CD14-positive monocyte (primary cell): ENCODE data around the gene DCPS. TPM values are rescaled to one million over a fixed set of nuclear protein-coding genes. Genes with fewer than 3 reads are reported as not detected.

ENCODE experiments used
- DNase-seq, 3 donors: peaks; one replicate each; pipeline ENCODE4 v3.0.0-alpha.2; 2011 to 2022
- H2AFZ ChIP-seq: 2 replicates; pipeline ENCODE4 v1.6.0; 2012; ENCODE audit warnings: mild to moderate bottlenecking, low read depth, low read length, inconsistent platforms; ENCODE audit not compliant: insufficient read depth, poor library complexity, severe bottlenecking
- H3K27ac ChIP-seq, 2 donors: 1 replicate in 1 of 2; 2 replicates in 1 of 2; pipeline ENCODE4 v1.5.1; 2012 to 2013; ENCODE audit warnings: low read length in 2 of 2, control low read depth in 1 of 2, inconsistent platforms in 1 of 2, low read depth in 1 of 2, mild to moderate bottlenecking in 1 of 2
- H3K27me3 ChIP-seq, 2 donors: one replicate each; pipeline versions ENCODE4 v1.6.0 to v1.6.1; 2011 to 2013; ENCODE audit warnings: low read length in 2 of 2; ENCODE audit not compliant: control insufficient read depth in 2 of 2, insufficient read depth in 2 of 2
- H3K36me3 ChIP-seq, 2 donors: replicated peaks in 1 of 2; 1 replicate in 1 of 2; 2 replicates in 1 of 2; pipeline versions ENCODE4 v1.5.1 to v1.6.1; 2012 to 2013; ENCODE audit warnings: low read length in 2 of 2, control low read depth in 1 of 2, inconsistent platforms in 1 of 2, mild to moderate bottlenecking in 1 of 2; ENCODE audit not compliant: insufficient read depth in 2 of 2, control insufficient read depth in 1 of 2
- H3K4me1 ChIP-seq, 2 donors: 1 replicate in 1 of 2; 2 replicates in 1 of 2; pipeline versions ENCODE4 v1.5.1 to v1.6.1; 2012 to 2013; ENCODE audit warnings: low read length in 2 of 2, control low read depth in 1 of 2, inconsistent platforms in 1 of 2, mild to moderate bottlenecking in 1 of 2, moderate library complexity in 1 of 2; ENCODE audit not compliant: insufficient read depth in 2 of 2, control insufficient read depth in 1 of 2
- H3K4me2 ChIP-seq: replicated peaks from 2 replicates; pipeline ENCODE3; 2012; ENCODE audit warnings: low read length, moderate library complexity, mild to moderate bottlenecking; ENCODE audit not compliant: poor library complexity, severe bottlenecking; ENCODE audit errors: extremely low read depth
- H3K4me3 ChIP-seq, 3 experiments: fragments of 200-600 bp in 1 of 3; sonication (generic) in 1 of 3; replicated peaks in 1 of 3; 1 replicate in 2 of 3; 2 replicates in 1 of 3; pipeline ENCODE4 v1.5.1; 2011 to 2013; ENCODE audit warnings: low read length in 3 of 3, mild to moderate bottlenecking in 3 of 3, control low read depth in 2 of 3, low read depth in 2 of 3, inconsistent platforms in 1 of 3, moderate library complexity in 1 of 3
- H3K79me2 ChIP-seq: 2 replicates; pipeline ENCODE4 v1.6.0; 2012; ENCODE audit warnings: mild to moderate bottlenecking, control low read depth, inconsistent platforms, low read length, moderate library complexity; ENCODE audit not compliant: insufficient read depth
- H3K9ac ChIP-seq: 2 replicates; pipeline ENCODE4 v1.6.0; 2017; ENCODE audit warnings: low read length, mild to moderate bottlenecking; ENCODE audit not compliant: insufficient read depth, poor library complexity, severe bottlenecking
- H3K9me3 ChIP-seq, 2 donors: replicated peaks in 1 of 2; 1 replicate in 1 of 2; 2 replicates in 1 of 2; pipeline versions ENCODE4 v1.5.1 to v1.6.1; 2012 to 2013; ENCODE audit warnings: low read length in 2 of 2, control low read depth in 1 of 2; ENCODE audit not compliant: control insufficient read depth in 1 of 2, insufficient read depth in 1 of 2
- H4K20me1 ChIP-seq: 2 replicates; pipeline ENCODE4 v1.6.0; 2012; ENCODE audit warnings: mild to moderate bottlenecking, low read length, control low read depth, moderate library complexity; ENCODE audit not compliant: insufficient read depth
- H3K27ac Mint-ChIP-seq, 7 donors: one replicate each; pipeline ENCODE4 v1.8.0; 2020; ENCODE audit warnings: mild to moderate bottlenecking in 7 of 7, mixed read lengths in 7 of 7, moderate library complexity in 6 of 7, inconsistent platforms in 2 of 7
- H3K27me3 Mint-ChIP-seq, 3 donors: one replicate each; pipeline ENCODE4 v1.8.0; 2021 to 2022; ENCODE audit warnings: low read depth in 3 of 3, mild to moderate bottlenecking in 3 of 3, mixed read lengths in 3 of 3, moderate library complexity in 3 of 3, inconsistent platforms in 1 of 3
- H3K36me3 Mint-ChIP-seq, 2 donors: one replicate each; pipeline ENCODE4 v1.8.0; 2020; ENCODE audit warnings: mixed read lengths in 2 of 2, inconsistent platforms in 1 of 2, mild to moderate bottlenecking in 1 of 2
- H3K4me1 Mint-ChIP-seq: one replicate; pipeline ENCODE4 v1.8.0; 2020; ENCODE audit warnings: mild to moderate bottlenecking, mixed read lengths
- H3K4me3 Mint-ChIP-seq, 2 donors: one replicate each; pipeline ENCODE4 v1.8.0; 2020; ENCODE audit warnings: mild to moderate bottlenecking in 2 of 2, mixed read lengths in 2 of 2, moderate library complexity in 1 of 2
- H3K9me3 Mint-ChIP-seq, 7 donors: one replicate each; pipeline ENCODE4 v1.8.0; 2020 to 2022; ENCODE audit warnings: mixed read lengths in 7 of 7, mild to moderate bottlenecking in 6 of 7, moderate library complexity in 6 of 7, inconsistent platforms in 2 of 7
- CTCF ChIP-seq: fragments of 200-600 bp; IDR thresholded peaks from one replicate; pipeline ENCODE4 v1.8.0; 2022; ENCODE audit warnings: antibody characterized with exemption, mild to moderate bottlenecking
- WGBS: methylation state at CpG from one replicate; pipeline ENCODE4 v1.1.5; 2013; ENCODE audit warnings: missing lambda C conversion rate; ENCODE audit not compliant: insufficient coverage; 5-methylcytosine and 5-hydroxymethylcytosine counted together
- intact Hi-C, 2 donors: fragments of 100-400 bp; cut with micrococcal nuclease; formaldehyde crosslinking; loops; one replicate each; pipeline versions ENCODE4 v1.15.0 to v1.15.1; 2023
- polyA plus RNA-seq, 3 donors: library from polyadenylated mRNA; depleted of rRNA in 1 of 3; unstranded in 2 of 3; stranded (reverse) in 1 of 3; fragments of 300-500 nt in 2 of 3; fragments of >200 nt in 1 of 3; fragmentation: Illumina TruSeq in 2 of 3; gene quantifications; 1 replicate in 2 of 3; 2 replicates in 1 of 3; pipeline ENCODE4 v1.2.3, GENCODE V29; 2012 to 2021

Gene DCPS
- polyA plus RNA-seq, 3 donors = 26.3 to 30.7 (median 30.4) TPM

- intact Hi-C loops = loop anchor here (2.0 to 5.0 kb wide), 4 partner anchors 46 to 169 kb away; partner anchors contain the start of gene ST3GAL4 (in 1 of the 2)
- peaks cover 51 to 59% of the 10 kb centered on the region in 2 donors for H3K4me1 ChIP-seq
- H3K9me3 ChIP-seq = peaks cover 0 to 4% of the 10 kb centered on the region in 2 donors
- H3K27me3 ChIP-seq = no peaks in the 10 kb centered on the region
- Mint-ChIP-seq H3K4me1 (peaks cover 55% of the 10 kb centered on the region), H3K27ac (peak overlapping the region; percentile 90 to 95 (median 92)), H3K4me3 (peak overlapping the region; percentile 69 to 73), H3K36me3 (peaks cover 25 to 42% of the 10 kb centered on the region in 2 donors), H3K9me3 (no peaks in the 10 kb centered on the region), H3K27me3 (no peaks in the 10 kb centered on the region)
- H3K36me3 ChIP-seq = peaks cover 4 to 25% of the 10 kb centered on the region in 2 donors
- H2AFZ ChIP-seq = no peak overlapping the region
- H3K27ac ChIP-seq = peak overlapping the region; percentile 74 to 84
- peak overlapping the region; percentile 60 for H3K4me2 ChIP-seq
- peak; percentile 13 for TF ChIP-seq CTCF
- peaks cover 34% of the 10 kb centered on the region for H3K79me2 ChIP-seq
- peak; percentile 70 to 87 (median 78) for DNase-seq
- peak overlapping the region; percentile 35 for H3K9ac ChIP-seq
- WGBS = 3% methylated on average over 8 of the region's 14 CpGs
- H3K4me3 ChIP-seq = peak overlapping the region; percentile 3 to 68 (median 37)
- no peaks in the 10 kb centered on the region for H4K20me1 ChIP-seq
Measured at GRCh38 chr11:126311401-126312291, 7.8 kb downstream of the DCPS start.

GRCh38 chr11:126312961-126313360 is 9.1 kb downstream of the DCPS start:
- Histone ChIP-seq H3K9me3 (peaks cover 0 to 4% of the 10 kb centered on the region in 2 donors), H3K4me1 (peaks cover 61 to 69% of the 10 kb centered on the region in 2 donors), H3K27ac (peak overlapping the region; percentile 74 to 84), H3K27me3 (no peaks in the 10 kb centered on the region), H3K4me3 (no peak overlapping the region), H3K9ac (no peak overlapping the region), H3K4me2 (no peak overlapping the region), H4K20me1 (no peaks in the 10 kb centered on the region), H3K36me3 (peaks cover 4 to 19% of the 10 kb centered on the region in 2 donors), H2AFZ (no peak overlapping the region), H3K79me2 (peaks cover 42% of the 10 kb centered on the region)
- intact Hi-C loops = loop anchor here (5.0 kb wide), 3 partner anchors 44 to 164 kb away; partner anchors contain the start of gene ST3GAL4 (in 1 of the 2)
- peak overlapping the region; percentile 35 to 90 (median 64) for H3K27ac Mint-ChIP-seq
- H3K36me3 Mint-ChIP-seq = peaks cover 20 to 31% of the 10 kb centered on the region in 2 donors
- H3K9me3 Mint-ChIP-seq = no peaks in the 10 kb centered on the region
- TF ChIP-seq CTCF = no peak
- no peak for DNase-seq
- H3K4me3 Mint-ChIP-seq = no peak overlapping the region
- H3K4me1 Mint-ChIP-seq = peaks cover 62% of the 10 kb centered on the region
- H3K27me3 Mint-ChIP-seq = no peaks in the 10 kb centered on the region
- 81% methylated on average over 5 of the region's 8 CpGs for WGBS
